HK-2 (cell line): ENCODE measurements around the gene DUSP10.

ENCODE experiments used
- DNase-seq: peaks from one replicate; pipeline ENCODE4 v3.0.0-alpha.2; 2018; ENCODE audit not compliant: unreplicated experiment

DUSP10 gene

DNA sequence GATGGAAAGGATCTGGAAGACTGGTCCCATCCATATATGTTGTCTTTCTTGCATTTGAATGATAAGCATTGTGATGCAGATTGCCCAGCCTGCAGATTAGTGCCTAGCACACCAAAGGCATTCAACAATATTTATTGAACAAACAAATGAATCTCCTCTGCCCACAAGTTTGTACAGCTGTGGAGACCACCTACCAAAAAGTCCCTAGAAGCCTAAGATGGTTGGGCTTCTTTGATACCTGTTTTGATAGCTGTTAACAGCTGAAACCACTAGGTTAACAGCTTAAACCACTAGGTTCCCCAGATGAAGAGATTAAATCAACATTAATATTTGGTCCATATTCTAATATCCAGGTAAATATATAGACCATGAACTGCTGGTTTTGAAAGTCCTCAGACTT is 9.8 kb downstream of the DUSP10 start:
- no peak for DNase-seq

- no peak for DNase-seq
Measured at GRCh38 chr1:221729771-221730330, 12.0 kb downstream of the DUSP10 start.

DNA sequence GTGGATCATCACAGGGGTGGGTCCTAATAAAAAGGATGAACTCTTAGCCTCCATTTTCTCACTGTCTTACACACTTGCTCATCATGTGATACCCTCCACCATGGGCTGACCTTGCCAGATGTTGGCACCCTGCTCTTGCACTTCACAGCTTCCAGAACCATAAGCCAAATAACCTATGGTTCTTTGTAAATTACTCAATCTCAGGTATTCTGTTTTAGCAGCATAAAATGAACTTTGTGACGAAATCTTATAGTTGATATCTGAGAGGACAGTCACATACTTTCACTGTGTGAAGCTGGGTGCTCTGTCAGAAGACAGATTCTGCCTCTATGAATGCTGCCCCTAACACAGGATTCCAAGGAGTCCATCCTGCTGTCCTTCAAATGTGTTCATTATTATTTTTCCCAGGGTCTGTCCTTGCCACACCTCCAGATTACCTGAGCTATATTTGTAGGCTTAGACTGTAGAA is 13.8 kb downstream of the DUSP10 start:
- DNase-seq = no peak

DNA sequence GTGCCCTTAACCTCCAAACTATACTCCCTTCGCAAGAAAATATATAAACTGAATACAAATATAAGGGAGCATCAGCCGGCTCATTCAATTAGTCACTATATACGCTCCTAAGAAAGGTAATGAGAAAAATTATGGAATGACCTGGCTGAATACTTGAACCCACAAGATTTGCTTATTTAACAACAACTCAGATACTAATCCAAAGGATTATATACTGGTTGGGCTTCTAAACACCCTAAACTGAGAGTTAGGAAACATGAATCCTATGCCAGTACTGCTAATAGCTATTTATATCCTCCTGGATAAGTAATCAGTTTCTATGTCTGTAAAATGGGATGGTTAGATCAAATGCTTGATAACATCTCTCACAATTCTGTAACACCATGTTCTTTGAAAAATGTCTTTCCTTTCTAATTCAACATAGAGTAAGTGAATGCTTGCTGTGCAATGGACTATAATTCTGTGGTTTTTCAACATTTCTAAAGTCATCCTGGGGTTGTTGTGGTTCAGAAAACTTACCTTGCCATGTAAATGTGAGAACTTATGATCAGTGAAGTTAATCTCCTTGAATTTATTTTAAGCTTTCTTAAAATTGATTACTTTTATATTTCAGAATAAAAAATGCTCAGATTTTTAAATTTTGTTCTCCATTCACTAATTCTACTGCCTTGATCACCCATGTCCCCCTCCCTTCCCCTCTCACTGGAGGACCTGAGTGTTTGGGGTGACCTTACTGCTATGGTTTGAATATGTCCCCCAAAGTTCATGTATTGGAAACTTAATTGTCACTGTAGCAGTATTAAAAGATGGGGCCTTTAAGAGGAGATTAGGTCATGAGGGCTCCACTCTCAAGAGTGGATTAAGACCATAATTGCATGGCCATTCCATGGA is 14.5 kb downstream of the DUSP10 start:
- DNase-seq = no peak

- DNase-seq = no peak
Measured at GRCh38 chr1:221725735-221726672, 15.9 kb downstream of the DUSP10 start.

DNA sequence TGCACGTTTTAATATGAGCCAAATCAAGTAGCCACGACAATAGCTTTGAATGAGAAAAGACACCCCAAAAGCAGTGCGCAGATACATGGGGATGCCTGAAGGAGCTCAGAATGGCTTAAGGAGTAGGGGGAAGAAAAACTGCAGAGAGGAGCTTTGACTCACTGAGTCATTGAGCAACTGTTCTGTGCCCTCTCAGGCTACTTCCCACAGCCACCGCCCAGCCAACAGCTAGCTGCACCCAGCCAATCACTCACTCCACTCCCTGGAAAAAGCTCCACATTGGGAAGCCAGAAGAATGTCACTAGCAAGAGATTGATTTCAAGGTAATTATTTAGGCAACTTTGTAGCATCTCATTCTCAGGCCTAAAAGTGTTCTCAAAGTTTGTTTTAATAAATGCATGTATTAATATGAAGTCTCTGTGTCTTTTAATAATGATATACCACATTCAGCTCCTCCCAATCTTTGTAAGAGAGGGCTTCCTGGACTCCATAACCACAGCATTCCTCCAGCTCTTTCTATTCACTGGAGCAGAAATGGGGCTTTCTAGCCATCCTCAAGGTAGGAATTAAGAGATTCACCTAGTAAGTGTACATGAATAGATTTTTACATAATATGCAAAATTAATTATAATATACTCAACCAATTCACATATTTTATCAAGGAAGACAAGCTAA is 16.8 kb downstream of the DUSP10 start:
- peak; percentile 77 for DNase-seq

GRCh38 chr1:221723848-221724236 is 18.0 kb downstream of the DUSP10 start:
- no peak for DNase-seq

DNA sequence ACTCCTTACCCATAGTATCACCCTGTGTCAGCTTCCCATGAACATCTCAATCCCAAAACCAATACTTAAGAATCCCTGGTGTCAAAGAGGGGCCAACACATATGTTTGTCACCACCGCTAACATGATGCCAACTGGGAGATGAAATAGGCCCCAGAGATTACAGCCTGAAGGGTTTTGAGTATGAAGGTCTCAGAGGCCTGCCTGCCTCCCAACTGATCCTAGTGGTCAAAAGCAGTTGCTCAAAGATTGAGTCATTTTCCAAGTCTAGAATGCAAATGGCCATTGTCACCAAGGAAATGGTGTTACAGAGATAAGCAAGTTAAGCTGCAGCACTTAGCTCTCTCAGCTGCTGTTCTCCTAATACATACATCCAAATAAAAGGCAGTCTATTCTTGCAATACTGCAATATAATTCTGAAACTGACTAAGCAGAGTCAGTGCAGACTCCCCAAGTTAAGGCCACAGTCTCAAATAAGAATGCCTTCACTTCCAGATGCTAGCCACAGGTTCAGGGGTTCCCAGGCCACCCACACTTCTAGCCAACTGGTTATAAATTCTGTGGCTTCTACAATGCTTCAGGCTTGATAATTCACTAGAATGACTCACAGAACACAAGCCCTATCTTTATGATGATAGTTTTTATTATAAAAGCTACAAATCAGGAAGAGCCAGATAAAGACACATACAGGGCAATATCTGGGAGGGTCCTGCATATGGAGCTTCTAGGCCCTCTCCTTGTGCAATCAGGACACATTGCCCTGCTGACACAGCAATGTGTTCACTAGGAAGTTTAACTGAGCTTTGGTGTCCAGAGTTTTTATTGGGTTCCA is 18.7 kb downstream of the DUSP10 start:
- no peak for DNase-seq

DNA sequence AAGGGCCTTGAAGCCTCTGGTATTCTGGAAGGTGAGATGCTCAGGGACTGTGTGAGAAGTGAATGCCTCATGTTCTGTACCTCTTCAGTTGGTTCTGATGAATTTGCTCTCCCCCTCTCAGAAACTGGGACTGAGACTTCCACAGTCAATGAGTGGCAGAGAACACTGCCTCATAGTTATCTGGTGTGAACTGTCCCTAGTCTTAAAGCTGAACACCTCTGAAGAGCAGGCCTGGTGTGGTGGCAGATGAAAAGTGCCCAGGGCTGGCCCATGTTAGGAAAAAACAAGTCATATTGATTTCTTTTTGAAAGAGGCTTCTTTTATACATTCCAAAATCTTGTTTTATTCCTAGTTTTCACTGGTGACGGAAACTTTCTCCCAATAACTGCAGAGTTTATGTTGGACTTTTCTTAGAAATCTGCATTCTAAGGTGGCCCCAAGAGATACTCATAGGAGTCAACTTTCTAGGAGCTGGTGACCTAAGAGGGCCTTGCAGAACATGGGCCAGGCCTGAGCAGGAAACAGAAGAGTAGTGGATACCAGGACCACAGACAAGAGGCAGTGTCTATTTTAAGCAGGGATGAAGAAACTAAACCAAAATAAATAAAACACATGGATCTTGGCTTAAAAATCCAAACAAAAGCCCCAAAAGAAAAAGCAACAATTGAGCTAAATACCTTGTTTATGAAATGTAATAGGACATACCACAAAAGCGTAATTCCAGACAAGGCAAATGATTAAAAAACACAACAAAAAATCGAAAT is 19.5 kb downstream of the DUSP10 start:
- no peak for DNase-seq

DNA sequence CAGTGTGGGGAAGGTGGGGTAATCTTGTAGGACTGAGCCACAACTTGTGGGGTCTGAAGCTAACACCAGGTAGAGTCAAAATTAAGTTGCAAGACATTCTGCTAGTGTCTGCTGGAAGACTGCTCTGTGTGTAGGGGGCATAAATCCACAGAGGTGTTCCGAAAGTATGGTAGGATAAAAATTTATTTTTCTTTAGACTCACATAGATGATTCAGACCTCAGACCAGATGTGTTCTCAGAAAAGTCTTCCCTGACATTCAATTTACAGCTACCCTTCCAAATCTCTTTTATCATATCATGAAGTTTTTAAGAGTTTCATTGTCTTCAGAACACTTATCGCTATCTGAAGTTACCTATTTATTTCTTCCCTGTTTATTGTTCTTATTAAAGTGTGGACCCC is 21.3 kb downstream of the DUSP10 start:
- no peak for DNase-seq

- DNase-seq = no peak
Measured at GRCh38 chr1:221719987-221720386, 21.9 kb downstream of the DUSP10 start.

- DNase-seq = no peak
Measured at GRCh38 chr1:221719278-221719597, 22.7 kb downstream of the DUSP10 start.

DNA sequence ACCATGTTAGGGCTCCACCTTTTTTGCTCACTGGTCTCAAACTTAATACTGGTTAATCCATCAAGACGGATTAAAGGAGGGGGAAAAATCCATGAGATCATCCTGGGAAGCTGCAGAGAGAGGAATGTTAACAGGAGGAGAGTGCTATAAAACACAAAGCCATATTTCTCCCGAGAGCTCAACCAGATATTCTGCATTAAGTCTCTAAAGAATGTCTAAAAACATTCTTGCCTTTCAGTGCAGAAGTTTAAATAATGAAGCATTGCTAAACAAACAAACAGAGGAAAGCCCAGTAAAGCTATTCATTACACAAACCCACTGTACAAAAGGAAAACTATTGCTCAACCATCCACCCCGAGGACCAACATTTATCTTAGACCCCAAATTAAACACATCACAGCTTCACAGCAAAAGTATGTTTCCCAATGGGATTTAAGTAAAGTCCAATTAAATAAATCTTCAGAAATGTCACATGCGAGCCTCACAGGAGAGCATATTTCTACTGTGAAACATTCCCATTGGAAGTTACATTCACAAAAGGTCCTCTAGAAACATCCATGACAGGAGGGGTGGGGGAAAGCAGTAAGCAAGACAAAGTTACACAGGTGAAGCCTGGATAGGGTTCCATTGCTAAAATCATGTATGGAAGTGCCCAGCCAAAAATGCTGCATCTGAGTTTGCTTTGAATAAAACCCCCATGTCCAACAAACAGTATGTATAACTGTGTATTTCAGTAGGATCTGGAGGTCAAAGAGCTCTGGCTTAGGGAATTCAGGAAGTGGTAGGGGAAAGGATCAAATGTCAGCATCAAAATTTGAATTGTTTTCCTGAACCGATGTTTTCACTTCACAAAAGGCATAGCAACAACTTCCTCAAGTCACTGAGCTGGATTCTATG is 23.3 kb downstream of the DUSP10 start:
- DNase-seq = no peak

DNA sequence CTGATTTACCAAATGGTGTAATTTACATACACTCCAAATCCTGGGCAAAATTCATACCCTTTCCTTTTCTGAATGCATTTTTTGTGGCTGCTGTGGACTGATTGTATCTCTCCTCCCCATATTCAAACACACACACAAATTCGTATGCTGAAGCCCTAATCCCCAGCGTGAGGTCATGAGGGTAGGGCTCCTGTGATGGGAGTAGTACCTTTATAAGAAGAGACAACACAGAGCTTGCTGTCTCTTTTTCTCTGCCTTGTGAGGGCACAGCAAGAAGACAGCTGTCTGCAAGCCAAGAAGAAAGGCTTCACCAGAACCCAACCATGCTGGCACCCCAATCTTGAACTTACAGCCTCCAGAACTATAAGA is 24.4 kb downstream of the DUSP10 start:
- DNase-seq = no peak

- DNase-seq = no peak
Measured at GRCh38 chr1:221716713-221717484, 25.0 kb downstream of the DUSP10 start.

GRCh38 chr1:221715321-221716169 is 26.3 kb downstream of the DUSP10 start:
- no peak for DNase-seq
